Peyer's patch (tissue), 4 donors: Measurements from ENCODE around the gene MAPKBP1.

Experiments used
- POLR2A ChIP-seq, 2 donors: fragments of 450-650 bp; IDR thresholded peaks; one replicate each; pipeline ENCODE4 v1.5.1; 2017; ENCODE audit warnings: antibody characterized with exemption in 2 of 2, mild to moderate bottlenecking in 2 of 2, moderate library complexity in 2 of 2
- TF ChIP-seq, protein P1 (sequence below), 6 experiments: fragments of 450-650 bp in 4 of 6; fragments of 200-600 bp in 2 of 6; sonication (generic) in 1 of 6; IDR thresholded peaks; one replicate each; pipeline ENCODE4 v1.5.1; 2017 to 2019; ENCODE audit warnings: antibody characterized with exemption in 6 of 6, mild to moderate bottlenecking in 3 of 6, moderate library complexity in 1 of 6

DNA sequence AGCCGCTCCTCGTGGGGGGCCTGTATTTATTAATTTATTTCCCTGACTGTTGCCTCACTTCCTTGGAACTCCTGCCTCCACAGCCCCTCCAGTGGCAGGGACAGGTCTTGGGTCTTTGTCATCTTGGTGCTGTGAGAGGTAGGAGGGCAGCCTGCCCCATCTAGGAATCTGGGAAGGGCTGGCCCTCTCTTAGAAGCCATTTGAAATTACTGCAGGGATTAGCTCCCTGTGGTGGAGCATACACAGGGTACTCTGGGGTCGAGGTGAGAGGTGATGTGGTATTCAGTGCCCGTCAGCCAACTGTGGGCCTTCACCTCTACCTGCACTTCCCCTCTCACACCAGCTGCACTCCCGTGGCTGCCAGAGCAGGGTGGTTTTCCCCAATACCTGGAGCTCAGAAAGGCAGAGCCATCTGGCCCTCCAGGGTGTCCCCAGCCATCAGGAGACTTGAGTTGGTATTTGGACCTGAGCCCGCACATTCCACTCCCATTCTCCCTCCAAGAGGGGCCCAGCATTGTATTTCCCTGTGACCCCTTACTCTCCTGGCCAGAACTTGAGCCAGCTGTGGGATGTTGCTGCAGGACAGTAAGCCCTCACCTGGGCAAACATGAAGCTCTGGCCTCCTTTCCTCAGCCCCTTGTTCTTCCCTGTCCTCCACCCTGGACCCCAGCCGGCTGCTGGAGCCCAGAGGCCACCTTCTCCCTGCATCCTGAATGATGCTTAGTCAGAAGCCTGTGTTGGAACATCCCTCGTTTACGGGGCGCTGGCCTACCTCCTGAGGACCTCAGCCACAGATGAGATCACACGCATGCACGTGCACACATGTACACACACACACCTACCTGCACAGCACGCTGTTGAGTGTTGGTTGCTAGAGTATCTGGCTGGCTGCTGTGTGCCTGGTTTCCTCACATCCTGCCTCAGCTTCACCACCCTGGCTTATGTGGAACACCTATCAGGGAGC, 51.6 kb downstream of the MAPKBP1 start:
- TF ChIP-seq POLR2A (IDR thresholded peaks at IDR 0.05), result no peak
- TF ChIP-seq, protein P1, sequence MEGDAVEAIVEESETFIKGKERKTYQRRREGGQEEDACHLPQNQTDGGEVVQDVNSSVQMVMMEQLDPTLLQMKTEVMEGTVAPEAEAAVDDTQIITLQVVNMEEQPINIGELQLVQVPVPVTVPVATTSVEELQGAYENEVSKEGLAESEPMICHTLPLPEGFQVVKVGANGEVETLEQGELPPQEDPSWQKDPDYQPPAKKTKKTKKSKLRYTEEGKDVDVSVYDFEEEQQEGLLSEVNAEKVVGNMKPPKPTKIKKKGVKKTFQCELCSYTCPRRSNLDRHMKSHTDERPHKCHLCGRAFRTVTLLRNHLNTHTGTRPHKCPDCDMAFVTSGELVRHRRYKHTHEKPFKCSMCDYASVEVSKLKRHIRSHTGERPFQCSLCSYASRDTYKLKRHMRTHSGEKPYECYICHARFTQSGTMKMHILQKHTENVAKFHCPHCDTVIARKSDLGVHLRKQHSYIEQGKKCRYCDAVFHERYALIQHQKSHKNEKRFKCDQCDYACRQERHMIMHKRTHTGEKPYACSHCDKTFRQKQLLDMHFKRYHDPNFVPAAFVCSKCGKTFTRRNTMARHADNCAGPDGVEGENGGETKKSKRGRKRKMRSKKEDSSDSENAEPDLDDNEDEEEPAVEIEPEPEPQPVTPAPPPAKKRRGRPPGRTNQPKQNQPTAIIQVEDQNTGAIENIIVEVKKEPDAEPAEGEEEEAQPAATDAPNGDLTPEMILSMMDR (IDR thresholded peaks at IDR 0.05), result no peak
